Activated T-cell treated with anti-CD3 and anti-CD28 coated beads, Interleukin-2, amount 50 U/mL, for 4 hours (primary cell): Measurements from ENCODE around the gene AGPAT3. TPM values are rescaled to one million over a fixed set of nuclear protein-coding genes. Genes with fewer than 3 reads are reported as not detected.

Source experiments
- ATAC-seq, 2 donors: fragments of 200-7000 bp; cut with Tn5 transposase; one replicate each; pipeline ENCODE4 v1.10.0; 2021
- DNase-seq: peaks from one replicate; pipeline ENCODE4 v3.0.0-alpha.2; 2020
- H3K27me3 Mint-ChIP-seq: one replicate; pipeline ENCODE4 v1.8.0; 2021; ENCODE audit warnings: low read depth, mixed read lengths
- H3K36me3 Mint-ChIP-seq: one replicate; pipeline ENCODE4 v1.8.0; 2022; ENCODE audit warnings: mixed read lengths; ENCODE audit not compliant: insufficient read depth
- H3K4me1 Mint-ChIP-seq: one replicate; pipeline ENCODE4 v1.8.0; 2021; ENCODE audit warnings: low read depth, mixed read lengths
- H3K4me3 Mint-ChIP-seq: one replicate; pipeline ENCODE4 v1.8.0; 2021; ENCODE audit warnings: mild to moderate bottlenecking, moderate library complexity, mixed read lengths
- H3K9me3 Mint-ChIP-seq: one replicate; pipeline ENCODE4 v1.8.0; 2021; ENCODE audit warnings: mixed read lengths
- total RNA-seq, 3 donors: library from RNA; stranded (reverse); gene quantifications; one replicate each; pipeline ENCODE4 v1.2.1, GENCODE V29; 2021

Gene AGPAT3
- total RNA-seq, 3 donors from 2014 or later, result 97.4 to 122 (median 117) TPM

DNA sequence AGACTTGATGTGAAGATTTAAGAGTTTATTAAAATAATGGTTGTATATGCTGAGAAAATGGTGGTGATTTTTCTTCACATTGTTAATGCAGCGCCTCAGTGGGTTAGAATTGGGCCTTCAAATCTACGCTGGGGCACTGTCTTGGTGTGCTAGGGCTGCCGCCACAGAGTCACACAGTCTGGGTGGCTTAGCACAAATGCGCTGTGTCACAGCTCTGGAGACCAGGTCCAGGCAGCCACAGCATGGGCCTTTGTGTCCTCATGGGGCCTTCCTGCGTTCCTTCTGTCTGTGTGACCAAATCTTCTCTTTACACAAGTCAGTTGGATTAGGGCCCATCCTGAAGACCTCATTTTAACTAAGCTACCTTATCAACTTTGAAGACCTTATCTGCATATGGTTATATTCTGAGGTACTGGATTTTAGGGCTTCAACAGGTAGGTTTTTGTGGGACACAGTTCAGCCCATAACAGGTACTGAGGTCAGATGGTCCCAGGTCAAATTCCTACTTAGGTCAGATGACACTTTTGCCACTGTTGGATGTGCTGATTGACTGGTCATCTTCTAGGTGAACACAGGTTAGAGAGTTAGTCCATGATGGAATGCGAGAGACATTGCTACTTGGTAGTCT, 164.6 kb downstream of the AGPAT3 start:
- ATAC-seq, result no peak
- H3K4me3 Mint-ChIP-seq, result no peak overlapping the region
- peaks cover 19% of the 10 kb centered on the region for H3K36me3 Mint-ChIP-seq
- H3K9me3 Mint-ChIP-seq, result no peaks in the 10 kb centered on the region
- H3K27me3 Mint-ChIP-seq, result no peaks in the 10 kb centered on the region
- DNase-seq, result no peak
- H3K4me1 Mint-ChIP-seq, result peaks cover 58% of the 10 kb centered on the region

DNA sequence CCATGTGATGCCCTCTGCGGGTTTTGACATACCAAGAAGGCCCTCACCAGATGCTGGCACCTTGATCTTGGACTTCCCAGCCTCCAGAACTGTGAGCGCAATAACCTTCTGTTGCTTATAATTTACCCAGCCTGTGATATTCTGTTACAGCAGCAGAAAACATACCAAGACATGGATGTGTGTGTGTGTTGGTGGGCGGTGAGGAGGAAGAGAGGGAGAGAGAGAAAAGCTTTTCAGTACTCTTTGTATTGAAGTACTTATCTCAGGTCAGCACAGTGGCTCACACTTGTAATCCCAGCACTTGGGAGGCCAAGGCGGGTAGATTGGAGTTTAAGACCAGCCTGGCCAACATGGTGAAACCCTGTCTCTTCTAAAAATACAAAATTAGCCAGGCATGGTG, 170.2 kb downstream of the AGPAT3 start:
- no peaks in the 10 kb centered on the region for H3K9me3 Mint-ChIP-seq
- DNase-seq, result no peak
- H3K27me3 Mint-ChIP-seq, result no peaks in the 10 kb centered on the region
- H3K4me3 Mint-ChIP-seq, result no peak overlapping the region
- H3K36me3 Mint-ChIP-seq, result peaks cover 36% of the 10 kb centered on the region
- ATAC-seq, result no peak
- peaks cover 10% of the 10 kb centered on the region for H3K4me1 Mint-ChIP-seq

Other genes with a start within 250 kb of the AGPAT3 start
- 1 to 10 TPM; 1.7 to 2.1 (median 1.9) TPM for gene HSF2BP, start 205.7 kb upstream of the AGPAT3 start, total RNA-seq
- gene RRP1B, start 205.7 kb upstream of the AGPAT3 start, total RNA-seq, result 100 to 1,000 TPM; 106 to 132 (median 115) TPM
- 100 to 1,000 TPM; 101 to 114 (median 106) TPM for gene PDXK, start 146.1 kb upstream of the AGPAT3 start, total RNA-seq
- gene CSTB, start 88.9 kb upstream of the AGPAT3 start, total RNA-seq, result 10 to 100 TPM; 17.7 to 26.9 (median 24.5) TPM
- 100 to 1,000 TPM; 132 to 139 (median 136) TPM for gene RRP1, start 75.6 kb upstream of the AGPAT3 start, total RNA-seq
- 10 to 100 TPM; 43.0 to 48.1 (median 44.8) TPM for gene TRAPPC10, start 147.1 kb downstream of the AGPAT3 start, total RNA-seq
- 100 to 1,000 TPM in 1 of 3 donors, 10 to 100 TPM in 2; 24.6 to 145 (median 27.1) TPM for gene PWP2, start 242.2 kb downstream of the AGPAT3 start, total RNA-seq